ENCODE data around the gene GRM3. TPM values are rescaled to one million over a fixed set of nuclear protein-coding genes. Genes with fewer than 3 reads are reported as not detected.

Gene GRM3
- total and polyA plus RNA-seq, 2 of the 13 experiments (the other 11 are each of a cell fraction or from before 2014, with no cell fraction given): not detected

- DNase-seq (ENCODE audit: low spot score): no peak
- no peaks in the 10 kb centered on the region for H3K36me3 ChIP-seq (replicated peaks in 1 of 2; ENCODE audit: control insufficient read depth in 1 of 2, insufficient read depth in 2 of 2, low read length in 2 of 2)
- 24% methylated on average over 2 of the region's 2 CpGs for WGBS (ENCODE audit: low lambda C conversion rate)
- no peaks in the 10 kb centered on the region for H3K27me3 ChIP-seq (ENCODE audit: control insufficient read depth in 1 of 2, insufficient read depth in 2 of 2, low read length in 2 of 2)
- no peak overlapping the region for H3K4me2 ChIP-seq (ENCODE audit: low read depth, low read length)
- H4K20me1 ChIP-seq (ENCODE audit: insufficient read depth, low read length): no peaks in the 10 kb centered on the region
- no peak for ATAC-seq
- no peak overlapping the region for H3K4me3 ChIP-seq (replicated peaks in 1 of 3; ENCODE audit: insufficient read depth in 1 of 3, low read depth in 2 of 3, low read length in 3 of 3)
- H2AFZ ChIP-seq (ENCODE audit: low read length): no peak overlapping the region
- no peaks in the 10 kb centered on the region for H3K9me3 ChIP-seq (ENCODE audit: low read length)
- H3K79me2 ChIP-seq (ENCODE audit: insufficient read depth, low read length): no peaks in the 10 kb centered on the region
- TF ChIP-seq THAP7 (CRISPR knock-in tag; IDR thresholded peaks at IDR 0.05) (no peak), KLF15 (CRISPR knock-in tag; IDR thresholded peaks at IDR 0.05; ENCODE audit: borderline replicate concordance) (no peak), PRDM10 (CRISPR knock-in tag; IDR thresholded peaks at IDR 0.05; ENCODE audit: low read depth) (no peak), SOX13 (IDR thresholded peaks at IDR 0.05) (no peak), SOX13 (CRISPR knock-in tag; conservative IDR thresholded peaks at IDR 0.05 in 1 of 2, IDR thresholded peaks at IDR 0.05 in 1 of 2) (no peak)
- FAIRE-seq: no peak
- no peaks in the 10 kb centered on the region for H3K4me1 ChIP-seq (ENCODE audit: insufficient read depth, low read length)
- no TSS peak for BruUV-seq (replicated peaks)
- intact Hi-C loops (cut with micrococcal nuclease; ENCODE audit: unreplicated experiment) (no loop called here), in situ Hi-C loops (cut with HindIII; ENCODE audit: extremely low pct_ligation_motif_present, low pct_unique_long_range_greater_than_20kb) (no loop called here)
- ChIA-PET CTCF (ENCODE audit: low intra/inter-chr PET ratio, low total read pairs) (no interaction called here), POLR2A (no interaction called here)
- no peak overlapping the region for H3K27ac ChIP-seq (ENCODE audit: extremely low read length, insufficient read depth, low read length)
- no peak overlapping the region for H3K9ac ChIP-seq (ENCODE audit: insufficient read depth, low read depth, low read length)
Observed at GRCh38 chr7:86762129-86762528, 118.4 kb downstream of the GRM3 start.

All from HepG2 (cell line).